Measurements from ENCODE around the gene TGM5. TPM values are rescaled to one million over a fixed set of nuclear protein-coding genes. Genes with fewer than 3 reads are reported as not detected.
A peak's percentile ranks its signal among the peaks of the same experiment; 100 is the strongest.

TGM5 gene
- total RNA-seq, 1 experiment from 2014 or later: not detected

DNA sequence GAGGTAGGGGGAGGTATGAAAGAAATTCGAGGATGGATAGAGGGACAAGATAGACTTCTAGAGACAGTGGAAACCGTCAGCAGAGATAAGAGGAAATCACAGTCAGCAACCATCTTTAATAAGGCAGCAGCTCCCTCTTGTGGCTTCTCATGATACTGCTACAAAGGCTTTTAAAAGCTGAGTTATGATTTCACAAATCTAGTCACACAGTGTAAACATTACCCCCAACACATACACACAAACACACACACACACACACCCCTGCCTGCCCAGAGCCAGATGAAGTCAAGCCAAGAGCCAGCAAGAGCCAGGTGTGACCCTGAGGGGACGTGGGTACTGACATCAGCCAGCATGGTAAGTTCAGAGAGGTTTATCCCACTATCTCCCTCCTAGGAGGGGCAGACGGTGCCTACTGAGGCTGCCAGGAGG lies 18.9 kb upstream of the TGM5 start:
- H2AFZ ChIP-seq (ENCODE audit: low read depth, low read length, poor library complexity, severe bottlenecking): peak overlapping the region; percentile 87
- H3K4me3 ChIP-seq (replicated peaks in 1 of 2; ENCODE audit: low read depth in 1 of 2, low read length in 2 of 2): no peak overlapping the region

DNA sequence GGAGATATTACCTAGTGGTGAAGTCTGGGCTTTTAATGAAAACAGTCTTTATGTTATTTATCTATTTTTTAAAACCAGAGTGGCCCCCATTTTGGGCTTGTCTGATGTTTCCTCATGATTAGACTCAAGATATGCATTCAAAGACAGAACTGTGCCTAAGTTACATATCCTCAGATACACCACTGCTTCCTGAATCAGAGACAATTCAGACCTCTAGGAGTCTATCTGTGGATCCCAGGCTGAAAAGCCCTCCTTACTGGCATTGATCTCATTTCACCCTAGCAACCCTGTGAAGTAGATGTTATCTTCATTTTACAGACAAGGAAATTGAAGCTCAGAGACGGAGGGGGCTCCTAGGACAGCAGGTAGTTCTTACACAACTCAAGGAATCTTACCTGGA lies 16.8 kb upstream of the TGM5 start:
- intact Hi-C loops (cut with micrococcal nuclease): loop anchor here (5.0 to 10.0 kb wide), 4 partner anchors 96 to 579 kb away; partner anchors contain the start of genes CCNDBP1, CDAN1 and TTBK2
- Histone ChIP-seq H3K4me2 (ENCODE audit: low read length) (no peak overlapping the region), H3K9ac (ENCODE audit: low read length) (no peak overlapping the region), H3K36me3 (ENCODE audit: control insufficient read depth in 1 of 2, insufficient read depth in 2 of 2, low read length in 2 of 2) (no peaks in the 10 kb centered on the region), H4K20me1 (ENCODE audit: insufficient read depth) (no peaks in the 10 kb centered on the region), H3K27me3 (ENCODE audit: insufficient read depth, low read length) (peaks cover 9% of the 10 kb centered on the region; the same call in 1 of the 2 replicates), H3K9me3 (ENCODE audit: control insufficient read depth in 1 of 2, insufficient read depth in 1 of 2, low read depth in 1 of 2, low read length in 2 of 2) (no peaks in the 10 kb centered on the region), H3K79me2 (ENCODE audit: insufficient read depth, low read length) (no peaks in the 10 kb centered on the region), H3K9me2 (ENCODE audit: insufficient read depth) (no peaks in the 10 kb centered on the region), H3K4me3 (replicated peaks in 1 of 2; ENCODE audit: low read depth in 1 of 2, low read length in 2 of 2) (no peak overlapping the region), H3K4me1 (ENCODE audit: control insufficient read depth in 1 of 2, insufficient read depth in 2 of 2, low read length in 2 of 2) (no peaks in the 10 kb centered on the region), H3K27ac (ENCODE audit: low read depth, low read length) (no peak overlapping the region), H2AFZ (ENCODE audit: low read depth, low read length, poor library complexity, severe bottlenecking) (no peak overlapping the region)
- BruUV-seq (replicated peaks): no TSS peak
- RAD21 ChIA-PET (ENCODE audit: low non-redundant PET in 1 of 2, low total read pairs in 2 of 2, uncharacterized antibody in 2 of 2, unreplicated experiment in 2 of 2): no interaction called here
- CTCF ChIA-PET: interaction anchor here (3.4 kb wide), 1 partner anchor 58 kb away, joined by 81 read pairs; no protein-coding TSS in a partner anchor
- DNase-seq (ENCODE audit: low read depth, low spot score): no peak
- POLR2A ChIA-PET: no interaction called here
- ATAC-seq: no peak
- TF ChIP-seq SRF (IDR thresholded peaks at IDR 0.05; ENCODE audit: low read depth) (no peak), ZFX (IDR thresholded peaks at IDR 0.05) (no peak), EGR1 (IDR thresholded peaks at IDR 0.05; ENCODE audit: low read depth) (no peak), SIN3A (IDR thresholded peaks at IDR 0.05; ENCODE audit: low read depth) (no peak), FOSL1 (IDR thresholded peaks at IDR 0.05; ENCODE audit: low read depth) (no peak), ELF1 (IDR thresholded peaks at IDR 0.05; ENCODE audit: borderline replicate concordance, low read depth) (no peak), YY1 (IDR thresholded peaks at IDR 0.05; ENCODE audit: extremely low read depth, insufficient replicate concordance, low read depth, low read length) (no peak), CEBPB (IDR thresholded peaks at IDR 0.05; ENCODE audit: low read depth) (no peak), POLR2A (IDR thresholded peaks at IDR 0.05; ENCODE audit: borderline replicate concordance, extremely low read depth, insufficient read depth, insufficient read length) (no peak), RAD21 (IDR thresholded peaks at IDR 0.05; ENCODE audit: low read depth) (no peak), JUND (IDR thresholded peaks at IDR 0.05) (no peak)
- TF ChIP-seq, protein P1, sequence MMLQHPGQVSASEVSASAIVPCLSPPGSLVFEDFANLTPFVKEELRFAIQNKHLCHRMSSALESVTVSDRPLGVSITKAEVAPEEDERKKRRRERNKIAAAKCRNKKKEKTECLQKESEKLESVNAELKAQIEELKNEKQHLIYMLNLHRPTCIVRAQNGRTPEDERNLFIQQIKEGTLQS (IDR thresholded peaks at IDR 0.05): no peak
- TF ChIP-seq, protein P2, sequence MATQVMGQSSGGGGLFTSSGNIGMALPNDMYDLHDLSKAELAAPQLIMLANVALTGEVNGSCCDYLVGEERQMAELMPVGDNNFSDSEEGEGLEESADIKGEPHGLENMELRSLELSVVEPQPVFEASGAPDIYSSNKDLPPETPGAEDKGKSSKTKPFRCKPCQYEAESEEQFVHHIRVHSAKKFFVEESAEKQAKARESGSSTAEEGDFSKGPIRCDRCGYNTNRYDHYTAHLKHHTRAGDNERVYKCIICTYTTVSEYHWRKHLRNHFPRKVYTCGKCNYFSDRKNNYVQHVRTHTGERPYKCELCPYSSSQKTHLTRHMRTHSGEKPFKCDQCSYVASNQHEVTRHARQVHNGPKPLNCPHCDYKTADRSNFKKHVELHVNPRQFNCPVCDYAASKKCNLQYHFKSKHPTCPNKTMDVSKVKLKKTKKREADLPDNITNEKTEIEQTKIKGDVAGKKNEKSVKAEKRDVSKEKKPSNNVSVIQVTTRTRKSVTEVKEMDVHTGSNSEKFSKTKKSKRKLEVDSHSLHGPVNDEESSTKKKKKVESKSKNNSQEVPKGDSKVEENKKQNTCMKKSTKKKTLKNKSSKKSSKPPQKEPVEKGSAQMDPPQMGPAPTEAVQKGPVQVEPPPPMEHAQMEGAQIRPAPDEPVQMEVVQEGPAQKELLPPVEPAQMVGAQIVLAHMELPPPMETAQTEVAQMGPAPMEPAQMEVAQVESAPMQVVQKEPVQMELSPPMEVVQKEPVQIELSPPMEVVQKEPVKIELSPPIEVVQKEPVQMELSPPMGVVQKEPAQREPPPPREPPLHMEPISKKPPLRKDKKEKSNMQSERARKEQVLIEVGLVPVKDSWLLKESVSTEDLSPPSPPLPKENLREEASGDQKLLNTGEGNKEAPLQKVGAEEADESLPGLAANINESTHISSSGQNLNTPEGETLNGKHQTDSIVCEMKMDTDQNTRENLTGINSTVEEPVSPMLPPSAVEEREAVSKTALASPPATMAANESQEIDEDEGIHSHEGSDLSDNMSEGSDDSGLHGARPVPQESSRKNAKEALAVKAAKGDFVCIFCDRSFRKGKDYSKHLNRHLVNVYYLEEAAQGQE (IDR thresholded peaks at IDR 0.05; ENCODE audit: low read depth): no peak

More for the DNA sequence above, 18.9 kb upstream of the TGM5 start:
- ChIA-PET CTCF (interaction anchor here (0.6 to 3.4 kb wide), 15 partner anchors 10 to 581 kb away, joined by 3 to 81 read pairs (median 4); partner anchors contain the start of genes CCNDBP1, CDAN1 and TGM7), RAD21 (ENCODE audit: low non-redundant PET in 1 of 2, low total read pairs in 2 of 2, uncharacterized antibody in 2 of 2, unreplicated experiment in 2 of 2) (interaction anchor here (0.6 to 1.8 kb wide), 6 partner anchors 56 to 548 kb away, joined by 3 to 13 read pairs (median 4); partner anchors contain the start of gene CDAN1 (in 1 of the 2)), POLR2A (no interaction called here)
- H4K20me1 ChIP-seq (ENCODE audit: insufficient read depth): no peaks in the 10 kb centered on the region
- TF ChIP-seq, protein P3, sequence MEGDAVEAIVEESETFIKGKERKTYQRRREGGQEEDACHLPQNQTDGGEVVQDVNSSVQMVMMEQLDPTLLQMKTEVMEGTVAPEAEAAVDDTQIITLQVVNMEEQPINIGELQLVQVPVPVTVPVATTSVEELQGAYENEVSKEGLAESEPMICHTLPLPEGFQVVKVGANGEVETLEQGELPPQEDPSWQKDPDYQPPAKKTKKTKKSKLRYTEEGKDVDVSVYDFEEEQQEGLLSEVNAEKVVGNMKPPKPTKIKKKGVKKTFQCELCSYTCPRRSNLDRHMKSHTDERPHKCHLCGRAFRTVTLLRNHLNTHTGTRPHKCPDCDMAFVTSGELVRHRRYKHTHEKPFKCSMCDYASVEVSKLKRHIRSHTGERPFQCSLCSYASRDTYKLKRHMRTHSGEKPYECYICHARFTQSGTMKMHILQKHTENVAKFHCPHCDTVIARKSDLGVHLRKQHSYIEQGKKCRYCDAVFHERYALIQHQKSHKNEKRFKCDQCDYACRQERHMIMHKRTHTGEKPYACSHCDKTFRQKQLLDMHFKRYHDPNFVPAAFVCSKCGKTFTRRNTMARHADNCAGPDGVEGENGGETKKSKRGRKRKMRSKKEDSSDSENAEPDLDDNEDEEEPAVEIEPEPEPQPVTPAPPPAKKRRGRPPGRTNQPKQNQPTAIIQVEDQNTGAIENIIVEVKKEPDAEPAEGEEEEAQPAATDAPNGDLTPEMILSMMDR (IDR thresholded peaks at IDR 0.05 in 2 of 3, conservative IDR thresholded peaks at IDR 0.05 in 1 of 3; ENCODE audit: borderline replicate concordance in 1 of 3, insufficient read depth in 1 of 3, low read depth in 2 of 3, low read length in 2 of 3): peak; percentile 73 to 89 (median 79); a peak in 5 of 6 replicates
- TF ChIP-seq RAD21 (IDR thresholded peaks at IDR 0.05; ENCODE audit: low read depth) (peak; percentile 87), ZFX (IDR thresholded peaks at IDR 0.05) (no peak)
- no peak overlapping the region for H3K27ac ChIP-seq (ENCODE audit: low read depth, low read length)
- BruUV-seq (replicated peaks): no TSS peak
- H3K79me2 ChIP-seq (ENCODE audit: insufficient read depth, low read length): no peaks in the 10 kb centered on the region
- H3K4me2 ChIP-seq (ENCODE audit: low read length): no peak overlapping the region
- no peaks in the 10 kb centered on the region for H3K4me1 ChIP-seq (ENCODE audit: control insufficient read depth in 1 of 2, insufficient read depth in 2 of 2, low read length in 2 of 2)
- DNase-seq (ENCODE audit: low read depth, low spot score) (peak; percentile 56), ATAC-seq (peak; percentile 89)
- no peaks in the 10 kb centered on the region for H3K9me3 ChIP-seq (ENCODE audit: control insufficient read depth in 1 of 2, insufficient read depth in 1 of 2, low read depth in 1 of 2, low read length in 2 of 2)
- no peaks in the 10 kb centered on the region for H3K9me2 ChIP-seq (ENCODE audit: insufficient read depth)
- no peaks in the 10 kb centered on the region for H3K36me3 ChIP-seq (ENCODE audit: control insufficient read depth in 1 of 2, insufficient read depth in 2 of 2, low read length in 2 of 2)
- no peak overlapping the region for H3K9ac ChIP-seq (ENCODE audit: low read length)
- intact Hi-C loops (cut with micrococcal nuclease): loop anchor here (10.0 kb wide), 3 partner anchors 361 to 581 kb away; partner anchors contain the start of genes CDAN1 and TTBK2
- peaks cover 9% of the 10 kb centered on the region; the same call in 1 of the 2 replicates for H3K27me3 ChIP-seq (ENCODE audit: insufficient read depth, low read length)
